ENCODE measurements around the gene SLC10A4. TPM values are rescaled to one million over a fixed set of nuclear protein-coding genes. Genes with fewer than 3 reads are reported as not detected.
"Not testable (repeated sequence)": the region's sequence is repeated elsewhere in the genome, so short reads cannot be mapped to it uniquely, and the experiment has no call there.

SLC10A4 gene
- under 1 TPM in 1 of 2 donors, not detected in 1; 0.39 TPM for total RNA-seq

GRCh38 chr4:48483006-48483776 lies at the start of gene SLC10A4:
TSS of gene SLC10A4 (plus strand) at chr4:48483343. CDS start at chr4:48483562, 219 bp downstream.
- ATAC-seq (peak; percentile 63 to 76), DNase-seq (ENCODE audit: low spot score) (no peak)
- H3K9me3 Mint-ChIP-seq: no peaks in the 10 kb centered on the region
- peaks cover 44 to 66% of the 10 kb centered on the region in 2 donors for H3K27me3 Mint-ChIP-seq
- peak within 1 kb of the TSS; percentile 75 for H3K4me3 Mint-ChIP-seq
- H3K36me3 Mint-ChIP-seq: no peaks in the 10 kb centered on the region
- H3K27ac Mint-ChIP-seq: no peak within 1 kb of the TSS
- H3K4me1 Mint-ChIP-seq (ENCODE audit: low read depth in 2 of 2): peaks cover 9 to 10% of the 10 kb centered on the region in 2 donors

GRCh38 chr4:48436318-48436717 lies 46.8 kb upstream of the SLC10A4 start:
- Mint-ChIP-seq H3K27me3 (peaks cover 5 to 8% of the 10 kb centered on the region in 2 donors), H3K4me1 (ENCODE audit: low read depth in 2 of 2) (peaks cover 7 to 8% of the 10 kb centered on the region in 2 donors), H3K27ac (no peak overlapping the region), H3K36me3 (no peaks in the 10 kb centered on the region), H3K4me3 (no peak overlapping the region), H3K9me3 (no peaks in the 10 kb centered on the region)
- DNase-seq (ENCODE audit: low spot score) (no peak), ATAC-seq (no peak)

- H3K27me3 Mint-ChIP-seq: peaks cover 5 to 11% of the 10 kb centered on the region in 2 donors
- H3K27ac Mint-ChIP-seq: no peak overlapping the region
- H3K9me3 Mint-ChIP-seq: no peaks in the 10 kb centered on the region
- H3K4me3 Mint-ChIP-seq: no peak overlapping the region
- H3K36me3 Mint-ChIP-seq: no peaks in the 10 kb centered on the region
- ATAC-seq (no peak), DNase-seq (ENCODE audit: low spot score) (no peak)
- H3K4me1 Mint-ChIP-seq (ENCODE audit: low read depth in 2 of 2): no peaks in the 10 kb centered on the region
These were observed 43.2 kb upstream of the SLC10A4 start for GRCh38 chr4:48439988-48440387.

- H3K4me3 Mint-ChIP-seq; H3K36me3 Mint-ChIP-seq; DNase-seq (ENCODE audit: low spot score); H3K27ac Mint-ChIP-seq; H3K9me3 Mint-ChIP-seq; H3K4me1 Mint-ChIP-seq (ENCODE audit: low read depth in 2 of 2); ATAC-seq: not testable (repeated sequence)
- peaks cover 5 to 11% of the 10 kb centered on the region in 2 donors for H3K27me3 Mint-ChIP-seq
These were observed 42.2 kb upstream of the SLC10A4 start for GRCh38 chr4:48440914-48441313.

- Mint-ChIP-seq H3K4me1 (ENCODE audit: low read depth in 2 of 2) (no peaks in the 10 kb centered on the region), H3K4me3 (no peak overlapping the region), H3K27me3 (peaks cover 5 to 6% of the 10 kb centered on the region in 2 donors), H3K27ac (no peak overlapping the region), H3K9me3 (no peaks in the 10 kb centered on the region), H3K36me3 (no peaks in the 10 kb centered on the region)
- DNase-seq (ENCODE audit: low spot score) (no peak), ATAC-seq (no peak)
These were observed 37.4 kb upstream of the SLC10A4 start for GRCh38 chr4:48445704-48446103.

- Mint-ChIP-seq H3K27ac (no peak overlapping the region), H3K9me3 (no peaks in the 10 kb centered on the region), H3K36me3 (no peaks in the 10 kb centered on the region), H3K4me3 (no peak overlapping the region), H3K4me1 (ENCODE audit: low read depth in 2 of 2) (no peaks in the 10 kb centered on the region), H3K27me3 (peaks cover 0 to 3% of the 10 kb centered on the region in 2 donors)
- DNase-seq (ENCODE audit: low spot score) (no peak), ATAC-seq (no peak)
These were observed 36.5 kb upstream of the SLC10A4 start for GRCh38 chr4:48446642-48447041.

- no peak overlapping the region for H3K27ac Mint-ChIP-seq
- H3K4me3 Mint-ChIP-seq: no peak overlapping the region
- H3K36me3 Mint-ChIP-seq: no peaks in the 10 kb centered on the region
- no peaks in the 10 kb centered on the region for H3K4me1 Mint-ChIP-seq (ENCODE audit: low read depth in 2 of 2)
- DNase-seq (ENCODE audit: low spot score) (no peak), ATAC-seq (peak in 1 of 2 donors; percentile 36)
- peaks cover 3 to 6% of the 10 kb centered on the region in 2 donors for H3K27me3 Mint-ChIP-seq
- no peaks in the 10 kb centered on the region for H3K9me3 Mint-ChIP-seq
These were observed 34.0 kb upstream of the SLC10A4 start for GRCh38 chr4:48449151-48449550.

GRCh38 chr4:48450740-48451139 lies 32.4 kb upstream of the SLC10A4 start:
- no peak for DNase-seq (ENCODE audit: low spot score)
- Mint-ChIP-seq H3K4me3 (no peak overlapping the region), H3K9me3 (no peaks in the 10 kb centered on the region), H3K27me3 (peaks cover 5 to 6% of the 10 kb centered on the region in 2 donors), H3K36me3 (no peaks in the 10 kb centered on the region), H3K4me1 (ENCODE audit: low read depth in 2 of 2) (no peaks in the 10 kb centered on the region), H3K27ac (no peak overlapping the region)
- no peak for ATAC-seq

- H3K36me3 Mint-ChIP-seq; H3K9me3 Mint-ChIP-seq; DNase-seq (ENCODE audit: low spot score); H3K27me3 Mint-ChIP-seq; H3K4me1 Mint-ChIP-seq (ENCODE audit: low read depth in 2 of 2); H3K27ac Mint-ChIP-seq; ATAC-seq; H3K4me3 Mint-ChIP-seq: not testable (repeated sequence)
These were observed 31.5 kb upstream of the SLC10A4 start for GRCh38 chr4:48451656-48452055.

- Mint-ChIP-seq H3K9me3 (no peaks in the 10 kb centered on the region), H3K27ac (no peak overlapping the region), H3K4me1 (ENCODE audit: low read depth in 2 of 2) (no peaks in the 10 kb centered on the region), H3K36me3 (no peaks in the 10 kb centered on the region), H3K27me3 (peaks cover 6 to 16% of the 10 kb centered on the region in 2 donors), H3K4me3 (no peak overlapping the region)
- no peak for ATAC-seq
- DNase-seq (ENCODE audit: low spot score): no peak
These were observed 28.6 kb upstream of the SLC10A4 start for GRCh38 chr4:48454591-48454990.

- H3K27me3 Mint-ChIP-seq: peaks cover 0 to 16% of the 10 kb centered on the region in 2 donors
- ATAC-seq (no peak), DNase-seq (ENCODE audit: low spot score) (no peak)
- H3K27ac Mint-ChIP-seq: no peak overlapping the region
- H3K4me3 Mint-ChIP-seq: no peak overlapping the region
- H3K4me1 Mint-ChIP-seq (ENCODE audit: low read depth in 2 of 2): no peaks in the 10 kb centered on the region
- H3K36me3 Mint-ChIP-seq: no peaks in the 10 kb centered on the region
- H3K9me3 Mint-ChIP-seq: no peaks in the 10 kb centered on the region
These were observed 22.1 kb upstream of the SLC10A4 start for GRCh38 chr4:48461000-48461399.

- Mint-ChIP-seq H3K4me3 (no peak overlapping the region), H3K27me3 (peaks cover 0 to 11% of the 10 kb centered on the region in 2 donors), H3K27ac (no peak overlapping the region), H3K9me3 (no peaks in the 10 kb centered on the region), H3K4me1 (ENCODE audit: low read depth in 2 of 2) (no peaks in the 10 kb centered on the region), H3K36me3 (no peaks in the 10 kb centered on the region)
- ATAC-seq (no peak), DNase-seq (ENCODE audit: low spot score) (no peak)
These were observed 20.8 kb upstream of the SLC10A4 start for GRCh38 chr4:48462363-48462762.

- H3K9me3 Mint-ChIP-seq: no peaks in the 10 kb centered on the region
- H3K27me3 Mint-ChIP-seq: peaks cover 8 to 9% of the 10 kb centered on the region in 2 donors
- no peaks in the 10 kb centered on the region for H3K36me3 Mint-ChIP-seq
- no peak overlapping the region for H3K4me3 Mint-ChIP-seq
- no peaks in the 10 kb centered on the region for H3K4me1 Mint-ChIP-seq (ENCODE audit: low read depth in 2 of 2)
- no peak overlapping the region for H3K27ac Mint-ChIP-seq
- DNase-seq (ENCODE audit: low spot score) (no peak), ATAC-seq (no peak)
These were observed 15.7 kb upstream of the SLC10A4 start for GRCh38 chr4:48467442-48467841.

GRCh38 chr4:48467891-48468290 lies 15.3 kb upstream of the SLC10A4 start:
- H3K9me3 Mint-ChIP-seq: no peaks in the 10 kb centered on the region
- ATAC-seq: no peak
- no peaks in the 10 kb centered on the region for H3K4me1 Mint-ChIP-seq (ENCODE audit: low read depth in 2 of 2)
- no peaks in the 10 kb centered on the region for H3K36me3 Mint-ChIP-seq
- no peak for DNase-seq (ENCODE audit: low spot score)
- H3K27ac Mint-ChIP-seq: no peak overlapping the region
- H3K4me3 Mint-ChIP-seq: no peak overlapping the region
- H3K27me3 Mint-ChIP-seq: peaks cover 8 to 9% of the 10 kb centered on the region in 2 donors
